Colonic mucosa (tissue), 4 donors: ENCODE results near the gene PMPCA. TPM values are rescaled to one million over a fixed set of nuclear protein-coding genes. Genes with fewer than 3 reads are reported as not detected.

ENCODE experiments used
- DNase-seq: peaks from one replicate; pipeline ENCODE4 v3.0.0-alpha.2; 2020
- H3K27ac ChIP-seq: fragments of 200-600 bp; one replicate; pipeline ENCODE4 v1.8.0; 2021
- H3K27me3 ChIP-seq: fragments of 200-600 bp; one replicate; pipeline ENCODE4 v1.8.0; 2021
- H3K36me3 ChIP-seq: fragments of 200-600 bp; one replicate; pipeline ENCODE4 v1.8.0; 2021
- H3K4me1 ChIP-seq: fragments of 200-600 bp; one replicate; pipeline ENCODE4 v1.8.0; 2021; ENCODE audit warnings: mild to moderate bottlenecking
- H3K4me3 ChIP-seq: fragments of 200-600 bp; one replicate; pipeline ENCODE4 v1.8.0; 2021
- H3K9ac ChIP-seq, 2 donors: one replicate each; pipeline ENCODE4 v1.7.0; 2013; ENCODE audit warnings: control low read depth in 2 of 2, low read depth in 2 of 2, low read length in 2 of 2
- H3K9me3 ChIP-seq: fragments of 200-600 bp; one replicate; pipeline ENCODE4 v1.8.0; 2021
- intact Hi-C: fragments of 100-400 bp; cut with DNase I; formaldehyde crosslinking; loops from one replicate; pipeline ENCODE4 v1.14.1; 2022
- total RNA-seq, 2 donors: library from RNA; stranded (reverse); fragmentation: NEBNext Ultra II Directional in 1 of 2; extraction: Animal tissue kit (Norgen Biotek cat#: 25700) in 1 of 2; gene quantifications; one replicate each; pipeline ENCODE4 v1.2.1, GENCODE V29; 2021
- TF ChIP-seq, protein P1 (sequence below): fragments of 200-600 bp; IDR thresholded peaks from one replicate; pipeline ENCODE4 v1.8.0; 2022; ENCODE audit warnings: antibody characterized with exemption, mild to moderate bottlenecking
- donor health status: healthy.
- donor health status: DM: no; HTN: no; CAD: no.
- donor health status: DM: no; HTN: no; CAD: no.

PMPCA gene
- total RNA-seq, 2 donors from 2014 or later: 56.1 to 60.9 TPM

DNA sequence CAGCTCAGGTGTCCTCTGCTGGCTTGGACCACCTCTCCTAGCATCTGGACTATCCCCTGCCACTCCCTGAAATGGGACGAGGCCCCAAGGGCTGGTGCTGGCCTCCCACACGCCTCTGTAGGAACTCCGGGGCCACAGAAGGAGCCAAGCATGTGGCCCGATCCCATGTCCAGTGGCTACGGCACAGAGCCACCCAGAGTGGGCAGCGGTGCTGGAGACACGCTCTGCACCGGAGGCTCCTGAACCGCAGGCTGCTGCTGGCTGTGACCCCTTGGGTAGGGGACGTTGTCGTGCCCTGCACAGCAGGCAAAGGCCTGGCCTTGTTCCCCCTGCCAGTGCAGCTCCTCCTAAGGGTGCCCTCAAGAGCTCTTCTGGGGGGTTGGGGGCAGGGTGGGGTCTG, 30.6 kb upstream of the PMPCA start:
- H3K9ac ChIP-seq: no peak overlapping the region
- H3K4me3 ChIP-seq: no peak overlapping the region
- TF ChIP-seq, protein P1, sequence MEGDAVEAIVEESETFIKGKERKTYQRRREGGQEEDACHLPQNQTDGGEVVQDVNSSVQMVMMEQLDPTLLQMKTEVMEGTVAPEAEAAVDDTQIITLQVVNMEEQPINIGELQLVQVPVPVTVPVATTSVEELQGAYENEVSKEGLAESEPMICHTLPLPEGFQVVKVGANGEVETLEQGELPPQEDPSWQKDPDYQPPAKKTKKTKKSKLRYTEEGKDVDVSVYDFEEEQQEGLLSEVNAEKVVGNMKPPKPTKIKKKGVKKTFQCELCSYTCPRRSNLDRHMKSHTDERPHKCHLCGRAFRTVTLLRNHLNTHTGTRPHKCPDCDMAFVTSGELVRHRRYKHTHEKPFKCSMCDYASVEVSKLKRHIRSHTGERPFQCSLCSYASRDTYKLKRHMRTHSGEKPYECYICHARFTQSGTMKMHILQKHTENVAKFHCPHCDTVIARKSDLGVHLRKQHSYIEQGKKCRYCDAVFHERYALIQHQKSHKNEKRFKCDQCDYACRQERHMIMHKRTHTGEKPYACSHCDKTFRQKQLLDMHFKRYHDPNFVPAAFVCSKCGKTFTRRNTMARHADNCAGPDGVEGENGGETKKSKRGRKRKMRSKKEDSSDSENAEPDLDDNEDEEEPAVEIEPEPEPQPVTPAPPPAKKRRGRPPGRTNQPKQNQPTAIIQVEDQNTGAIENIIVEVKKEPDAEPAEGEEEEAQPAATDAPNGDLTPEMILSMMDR: no peak
- no peak overlapping the region for H3K27ac ChIP-seq
- DNase-seq: no peak
- no peaks in the 10 kb centered on the region for H3K4me1 ChIP-seq
- no peaks in the 10 kb centered on the region for H3K36me3 ChIP-seq
- H3K27me3 ChIP-seq: no peaks in the 10 kb centered on the region
- intact Hi-C loops: no loop called here
- H3K9me3 ChIP-seq: no peaks in the 10 kb centered on the region

DNA sequence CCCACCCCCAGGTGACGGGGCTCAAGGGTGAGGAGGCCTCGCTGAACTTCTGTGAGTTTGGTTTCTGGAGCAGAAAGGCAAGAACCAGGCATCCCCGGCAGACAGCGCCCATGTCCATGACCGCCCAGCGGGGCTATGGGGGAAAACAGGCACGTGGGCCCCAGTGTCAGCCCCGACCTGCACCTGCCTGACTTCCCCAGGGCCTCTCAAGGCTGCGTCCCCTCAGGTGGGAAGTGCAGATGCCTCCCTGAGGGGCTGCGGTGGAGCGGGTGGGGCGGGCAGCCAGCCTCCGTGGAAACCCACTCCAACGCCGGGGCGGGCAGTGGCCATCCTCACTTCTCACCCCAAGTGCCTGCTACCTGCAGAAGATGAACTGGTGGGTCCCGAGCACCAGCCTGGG, 30.1 kb upstream of the PMPCA start:
- TF ChIP-seq, protein P1: no peak
- no peaks in the 10 kb centered on the region for H3K27me3 ChIP-seq
- no peaks in the 10 kb centered on the region for H3K36me3 ChIP-seq
- intact Hi-C loops: no loop called here
- no peaks in the 10 kb centered on the region for H3K4me1 ChIP-seq
- no peaks in the 10 kb centered on the region for H3K9me3 ChIP-seq
- DNase-seq: no peak
- no peak overlapping the region for H3K9ac ChIP-seq
- H3K4me3 ChIP-seq: no peak overlapping the region
- H3K27ac ChIP-seq: no peak overlapping the region

DNA sequence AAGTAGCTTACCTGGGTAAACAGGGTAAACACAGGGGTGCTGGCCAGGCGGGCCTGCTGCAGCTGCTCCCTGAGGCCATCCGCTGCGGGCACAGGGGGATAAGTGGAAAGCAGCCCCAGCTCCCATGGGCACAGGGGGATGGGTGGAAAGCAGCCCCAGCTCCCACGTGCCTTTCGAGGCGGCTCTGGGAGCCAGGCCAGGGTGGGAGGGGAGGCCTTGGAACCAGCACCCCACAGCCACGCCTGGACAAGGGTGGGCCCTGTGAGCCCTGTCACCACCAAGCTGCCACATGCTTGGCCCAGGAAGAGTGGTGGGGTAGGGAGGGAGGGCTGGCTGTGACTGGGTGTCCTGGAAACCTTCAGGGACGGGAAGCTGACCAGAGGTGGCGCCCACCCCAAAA, 29.1 kb upstream of the PMPCA start:
- Histone ChIP-seq H3K36me3 (no peaks in the 10 kb centered on the region), H3K9ac (no peak overlapping the region), H3K4me1 (no peaks in the 10 kb centered on the region), H3K27me3 (no peaks in the 10 kb centered on the region), H3K9me3 (no peaks in the 10 kb centered on the region), H3K4me3 (no peak overlapping the region), H3K27ac (no peak overlapping the region)
- intact Hi-C loops: no loop called here
- TF ChIP-seq, protein P1: no peak
- no peak for DNase-seq

DNA sequence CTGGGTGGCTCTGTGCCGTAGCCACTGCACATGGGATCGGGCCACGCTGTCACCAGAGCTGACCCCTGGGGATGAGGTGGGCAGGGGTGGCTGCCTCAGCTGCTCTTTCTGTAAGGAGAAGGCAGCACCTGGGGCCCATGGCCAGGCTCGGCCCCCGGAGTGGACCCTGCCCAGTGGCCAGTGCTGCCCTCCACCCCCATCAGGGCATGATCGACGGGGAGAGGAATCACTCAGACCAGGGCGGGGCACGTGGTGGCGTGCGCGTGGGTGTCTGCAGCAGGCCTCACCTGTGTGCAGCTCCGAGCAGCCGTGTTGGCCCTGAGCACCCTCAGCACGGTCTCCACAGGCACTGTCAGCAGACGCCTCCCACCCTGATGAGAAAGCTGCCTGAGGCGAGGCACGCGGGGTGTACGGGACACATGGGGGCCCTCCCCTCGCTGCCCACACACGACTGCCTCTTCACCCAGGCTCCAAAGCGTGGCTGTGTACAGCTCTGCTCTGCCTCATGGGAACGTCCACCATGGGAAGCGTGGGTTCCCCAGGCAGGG, 28.4 kb upstream of the PMPCA start:
- intact Hi-C loops: no loop called here
- Histone ChIP-seq H3K36me3 (no peaks in the 10 kb centered on the region), H3K9me3 (no peaks in the 10 kb centered on the region), H3K27me3 (no peaks in the 10 kb centered on the region), H3K9ac (no peak overlapping the region), H3K4me1 (no peaks in the 10 kb centered on the region), H3K27ac (no peak overlapping the region), H3K4me3 (no peak overlapping the region)
- TF ChIP-seq, protein P1: no peak
- DNase-seq: no peak

DNA sequence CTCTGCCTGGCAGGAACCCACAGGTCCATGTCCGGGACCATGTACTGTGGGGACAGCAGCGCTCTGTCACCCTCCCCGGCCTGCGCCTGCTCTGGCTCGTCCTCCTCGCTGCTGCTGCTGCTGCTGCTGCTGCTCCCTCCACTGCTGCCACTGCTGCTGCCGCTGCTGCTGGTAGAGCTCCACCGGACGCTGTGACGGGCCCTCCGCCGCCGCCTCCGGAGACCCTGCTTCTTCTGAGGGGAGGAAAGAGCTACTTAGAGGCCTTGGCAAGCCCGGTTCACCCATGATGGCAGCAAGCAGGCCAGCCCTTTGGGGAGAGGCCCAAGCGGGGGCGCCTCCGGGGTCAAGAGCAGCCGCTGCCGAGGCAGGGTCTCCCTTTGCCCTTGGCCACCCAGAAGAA, 27.0 kb upstream of the PMPCA start:
- no peaks in the 10 kb centered on the region for H3K36me3 ChIP-seq
- intact Hi-C loops: no loop called here
- no peak for DNase-seq
- H3K4me1 ChIP-seq: no peaks in the 10 kb centered on the region
- TF ChIP-seq, protein P1: no peak
- no peak overlapping the region for H3K9ac ChIP-seq
- no peaks in the 10 kb centered on the region for H3K27me3 ChIP-seq
- no peaks in the 10 kb centered on the region for H3K9me3 ChIP-seq
- no peak overlapping the region for H3K4me3 ChIP-seq
- H3K27ac ChIP-seq: no peak overlapping the region
